A549 treated with CORT108297 at 1 μM for 4 hours (cell line): ENCODE data around the gene DOCK7. TPM values are rescaled to one million over a fixed set of nuclear protein-coding genes. Genes with fewer than 3 reads are reported as not detected.

ENCODE experiments used
- total RNA-seq: library from RNA; stranded (reverse); fragments of 200-300 nt; extraction: Qiagen RNA extraction; gene quantifications from 5 replicates; pipeline ENCODE4 v1.2.3, GENCODE V29; 2022

Gene DOCK7
- total RNA-seq, result 13.8 to 40.0 TPM (median 28.2 TPM) in 5 replicates

GRCh38 chr1:62687903-62688686 is at the start of gene DOCK7:
Gene DOCK7 (minus strand): TSS chr1:62688386. CDS start chr1:62688264, 122 bp downstream.

GRCh38 chr1:62597281-62597680 is 90.9 kb downstream of the DOCK7 start, which contains the start of gene ANGPTL3:
Gene ANGPTL3 (plus strand): TSS chr1:62597520. CDS start chr1:62597567, 47 bp downstream.

GRCh38 chr1:62436466-62437272 is 251.5 kb downstream of the DOCK7 start, which contains the start of gene USP1:
Gene USP1 (plus strand): TSS chr1:62437049. CDS start chr1:62439868, 2,819 bp downstream.

Other genes starting within 250 kb of the DOCK7 start
- not detected in 5 replicates for gene ANGPTL3, start 90.9 kb downstream of the DOCK7 start, total RNA-seq
- gene ATG4C, start 95.7 kb upstream of the DOCK7 start, total RNA-seq, result 3.9 to 5.3 TPM (median 5.0 TPM) in 5 replicates